SK-N-SH (cell line): ENCODE results near the gene ARSH.

Source experiments
- CTCF ChIP-seq: fragments of 200-600 bp; sonication (generic); IDR thresholded peaks from 2 replicates; pipeline ENCODE4 v1.6.1; 2017; ENCODE audit warnings: antibody characterized with exemption, mild to moderate bottlenecking, moderate library complexity
- EP300 ChIP-seq, 2 experiments: IDR thresholded peaks; 2 replicates each; pipeline versions ENCODE4 v1.4.0 to v1.6.1; 2012; ENCODE audit warnings: borderline replicate concordance in 1 of 2, low read depth in 1 of 2, low read length in 1 of 2
- JUND ChIP-seq: IDR thresholded peaks from 2 replicates; pipeline ENCODE4 v1.4.0; 2012
- MXI1 ChIP-seq: IDR thresholded peaks from 2 replicates; pipeline ENCODE4 v1.6.1; 2012; ENCODE audit warnings: mild to moderate bottlenecking, low read depth, low read length, improper control_type of control experiment
- POLR2AphosphoS5 ChIP-seq: IDR thresholded peaks from 2 replicates; pipeline ENCODE4 v1.6.1; 2012; ENCODE audit warnings: low read depth, low read length
- RAD21 ChIP-seq: IDR thresholded peaks from 2 replicates; pipeline ENCODE4 v1.6.1; 2012; ENCODE audit warnings: mild to moderate bottlenecking, low read length
- REST ChIP-seq: IDR thresholded peaks from 2 replicates; pipeline ENCODE4 v1.6.1; 2012; ENCODE audit warnings: mild to moderate bottlenecking, low read depth, low read length, moderate library complexity
- RXRA ChIP-seq: IDR thresholded peaks from 2 replicates; pipeline ENCODE4 v1.4.0; 2012; ENCODE audit warnings: low read depth, mild to moderate bottlenecking, borderline replicate concordance
- TF ChIP-seq, protein P1 (sequence below): IDR thresholded peaks from 2 replicates; pipeline ENCODE4 v1.4.0; 2012; ENCODE audit warnings: low read depth

DNA sequence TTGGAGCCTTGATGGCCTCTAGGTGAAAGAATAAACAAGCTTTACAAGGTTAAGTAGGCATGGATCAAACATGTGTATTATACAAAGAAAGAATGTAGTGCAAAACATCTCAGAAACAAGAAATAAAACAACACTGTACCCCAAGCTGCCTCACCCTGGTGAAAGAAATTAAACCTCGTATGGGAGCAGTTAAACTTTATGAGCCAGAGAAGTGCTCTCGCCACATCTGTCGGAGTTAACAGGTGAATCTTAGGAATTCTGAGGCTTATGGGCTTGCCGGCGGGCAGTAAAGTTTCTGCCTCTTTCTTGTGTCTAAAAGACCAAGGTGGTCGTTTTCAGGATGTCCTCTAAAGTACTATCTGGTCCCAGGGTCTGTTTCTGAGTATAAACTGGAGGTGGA, 34.0 kb upstream of the ARSH start:
- no peak for TF ChIP-seq POLR2AphosphoS5
- no peak for TF ChIP-seq JUND
- no peak for TF ChIP-seq CTCF
- TF ChIP-seq MXI1: no peak
- TF ChIP-seq RAD21: no peak
- TF ChIP-seq, protein P1, sequence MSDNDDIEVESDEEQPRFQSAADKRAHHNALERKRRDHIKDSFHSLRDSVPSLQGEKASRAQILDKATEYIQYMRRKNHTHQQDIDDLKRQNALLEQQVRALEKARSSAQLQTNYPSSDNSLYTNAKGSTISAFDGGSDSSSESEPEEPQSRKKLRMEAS: no peak
- no peak for TF ChIP-seq RXRA
- no peak for TF ChIP-seq REST
- no peak for TF ChIP-seq EP300 (IDR thresholded peaks at IDR 0.05; ENCODE audit: borderline replicate concordance in 1 of 2, low read depth in 1 of 2, low read length in 1 of 2)
